H1 (cell line): ENCODE results near the gene PTPN3. TPM values are rescaled to one million over a fixed set of nuclear protein-coding genes. Genes with fewer than 3 reads are reported as not detected.

Source experiments
- CTCF ChIA-PET: fragments of 300-600 bp; sonication (Branson Sonifier 250); formaldehyde crosslinking; loops from one replicate; lab custom pipeline; 2021; ENCODE audit not compliant: partially characterized antibody; lab: Charles Lee
- POLR2A ChIA-PET: fragments of 300-600 bp; sonication (Branson Sonifier 250); formaldehyde crosslinking; loops from one replicate; lab custom pipeline; 2021; ENCODE audit warnings: inconsistent platforms; ENCODE audit not compliant: partially characterized antibody; lab: Charles Lee
- DNase-seq, 2 experiments: peaks; one replicate each; pipeline versions ENCODE4 v3.0.0 to v3.0.0-alpha.2; 2010 to 2022; ENCODE audit warnings: low spot score in 2 of 2, low read depth in 1 of 2, mixed read lengths in 1 of 2
- FAIRE-seq: peaks from 2 replicates; lab custom pipeline; 2011; peaks lifted over from hg19 to GRCh38; lab: Jason Lieb, UNC
- H2AFZ ChIP-seq: 2 replicates; pipeline ENCODE4 v1.8.1; 2012; ENCODE audit warnings: low read length, inconsistent platforms
- H2AK5ac ChIP-seq: 2 replicates; pipeline ENCODE4 v1.6.1; 2013; ENCODE audit warnings: low read depth, low read length
- H2BK120ac ChIP-seq: replicated peaks from 2 replicates; pipeline ENCODE3; 2013; ENCODE audit warnings: low read depth, low read length, inconsistent platforms
- H2BK12ac ChIP-seq: 2 replicates; pipeline ENCODE4 v1.6.1; 2013; ENCODE audit warnings: low read depth, low read length
- H2BK15ac ChIP-seq: 2 replicates; pipeline ENCODE4 v1.6.1; 2013; ENCODE audit warnings: low read length
- H2BK20ac ChIP-seq: 2 replicates; pipeline ENCODE4 v1.6.1; 2013; ENCODE audit warnings: low read length
- H2BK5ac ChIP-seq: 2 replicates; pipeline ENCODE4 v1.6.1; 2013; ENCODE audit warnings: low read depth, low read length
- H3K14ac ChIP-seq: 2 replicates; pipeline ENCODE4 v1.6.1; 2013; ENCODE audit warnings: inconsistent platforms; ENCODE audit not compliant: insufficient read length
- H3K18ac ChIP-seq: 2 replicates; pipeline ENCODE4 v1.6.1; 2013; ENCODE audit warnings: low read length; ENCODE audit errors: extremely low read depth
- H3K23ac ChIP-seq: 2 replicates; pipeline ENCODE4 v1.6.1; 2013; ENCODE audit warnings: inconsistent platforms; ENCODE audit not compliant: insufficient read length
- H3K23me2 ChIP-seq: 2 replicates; pipeline ENCODE4 v1.6.1; 2013; ENCODE audit warnings: low read depth, low read length
- H3K27ac ChIP-seq: 2 replicates; pipeline ENCODE4 v1.6.1; 2011; ENCODE audit warnings: low read depth, low read length, inconsistent platforms
- H3K27me3 ChIP-seq, 4 experiments: replicated peaks in 1 of 4; 1 replicate in 1 of 4; 2 replicates in 3 of 4; pipeline versions ENCODE4 v1.6.1 to v1.8.1; 2011 to 2013; ENCODE audit warnings: low read length in 3 of 4, mild to moderate bottlenecking in 3 of 4, inconsistent platforms in 2 of 4, mixed read lengths in 2 of 4, moderate library complexity in 1 of 4; ENCODE audit not compliant: control insufficient read depth in 3 of 4, insufficient read depth in 3 of 4; ENCODE audit errors: extremely low read depth in 1 of 4
- H3K36me3 ChIP-seq, 4 experiments: 2 replicates each; pipeline versions ENCODE4 v1.6.1 to v1.8.1; 2011 to 2013; ENCODE audit warnings: mild to moderate bottlenecking in 4 of 4, low read length in 3 of 4, moderate library complexity in 2 of 4, control low read depth in 1 of 4, inconsistent platforms in 1 of 4; ENCODE audit not compliant: insufficient read depth in 4 of 4, control insufficient read depth in 2 of 4
- H3K4ac ChIP-seq: replicated peaks from 2 replicates; pipeline ENCODE3; 2013; ENCODE audit warnings: low read length, low read depth, mixed read lengths, inconsistent platforms; ENCODE audit not compliant: insufficient read length
- H3K4me1 ChIP-seq, 4 experiments: replicated peaks in 1 of 4; 1 replicate in 1 of 4; 2 replicates in 3 of 4; pipeline versions ENCODE4 v1.6.1 to v1.8.1; 2011 to 2013; ENCODE audit warnings: low read length in 3 of 4, inconsistent platforms in 2 of 4, mixed read lengths in 1 of 4; ENCODE audit not compliant: insufficient read depth in 4 of 4, control insufficient read depth in 3 of 4
- H3K4me2 ChIP-seq, 2 experiments: 2 replicates each; pipeline versions ENCODE4 v1.6.1 to v1.8.1; 2011 to 2013; ENCODE audit warnings: low read depth in 2 of 2, low read length in 2 of 2, control low read depth in 1 of 2, inconsistent platforms in 1 of 2, mild to moderate bottlenecking in 1 of 2; ENCODE audit not compliant: insufficient read depth in 1 of 2
- H3K4me3 ChIP-seq, 4 experiments: fragments of 200-600, 300-600 bp in 1 of 4; sonication (generic), shearing (Covaris generic), sonication (Bioruptor Twin) in 1 of 4; 2 replicates each; pipeline versions ENCODE4 v1.5.1 to v1.8.1; 2011 to 2016; ENCODE audit warnings: low read length in 4 of 4, low read depth in 3 of 4, control low read depth in 2 of 4, inconsistent platforms in 2 of 4, mild to moderate bottlenecking in 2 of 4, mixed read lengths in 1 of 4, moderate library complexity in 1 of 4; ENCODE audit not compliant: insufficient read depth in 2 of 4; ENCODE audit errors: extremely low read depth in 1 of 4
- H3K56ac ChIP-seq: replicated peaks from 2 replicates; pipeline ENCODE3; 2013; ENCODE audit warnings: low read depth, mild to moderate bottlenecking, mixed read lengths, low read length, inconsistent platforms; ENCODE audit not compliant: insufficient read length
- H3K79me1 ChIP-seq: 2 replicates; pipeline ENCODE4 v1.6.1; 2013; ENCODE audit warnings: low read depth, low read length, control low read depth
- H3K79me2 ChIP-seq, 2 experiments: 2 replicates each; pipeline versions ENCODE4 v1.6.1 to v1.8.1; 2012 to 2013; ENCODE audit warnings: low read length in 2 of 2, mild to moderate bottlenecking in 2 of 2, inconsistent platforms in 1 of 2; ENCODE audit not compliant: insufficient read depth in 2 of 2, control insufficient read depth in 1 of 2
- H3K9ac ChIP-seq, 4 experiments: replicated peaks in 1 of 4; 1 replicate in 1 of 4; 2 replicates in 3 of 4; pipeline versions ENCODE4 v1.6.1 to v1.8.1; 2011 to 2013; ENCODE audit warnings: low read depth in 3 of 4, low read length in 3 of 4, control low read depth in 2 of 4, mild to moderate bottlenecking in 2 of 4, moderate library complexity in 2 of 4, inconsistent platforms in 1 of 4; ENCODE audit errors: extremely low read depth in 1 of 4
- H3K9me3 ChIP-seq, 2 experiments: 2 replicates each; pipeline versions ENCODE4 v1.6.1 to v1.8.1; 2012 to 2013; ENCODE audit warnings: mild to moderate bottlenecking in 2 of 2, moderate library complexity in 2 of 2, control low read depth in 1 of 2, inconsistent platforms in 1 of 2, low read depth in 1 of 2, low read length in 1 of 2, mixed read lengths in 1 of 2; ENCODE audit not compliant: insufficient read depth in 2 of 2
- H4K20me1 ChIP-seq, 2 experiments: replicated peaks in 1 of 2; 2 replicates each; pipeline versions ENCODE3 to v1.8.1; 2011 to 2013; ENCODE audit warnings: inconsistent platforms in 2 of 2, low read length in 2 of 2, mild to moderate bottlenecking in 1 of 2; ENCODE audit not compliant: insufficient read depth in 2 of 2, control insufficient read depth in 1 of 2
- H4K5ac ChIP-seq: 2 replicates; pipeline ENCODE4 v1.6.1; 2013; ENCODE audit warnings: low read length, low read depth, mixed read lengths, inconsistent platforms; ENCODE audit not compliant: insufficient read length
- H4K8ac ChIP-seq: 2 replicates; pipeline ENCODE4 v1.8.0; 2013; ENCODE audit warnings: mild to moderate bottlenecking, moderate library complexity, low read length, inconsistent platforms; ENCODE audit not compliant: insufficient read depth; ENCODE audit errors: extremely low read depth
- H4K91ac ChIP-seq: replicated peaks from 2 replicates; pipeline ENCODE3; 2013; ENCODE audit warnings: low read length, mixed read lengths, inconsistent platforms; ENCODE audit not compliant: insufficient read length
- BCL11A ChIP-seq, 2 experiments: IDR thresholded peaks; one replicate each; pipeline ENCODE4 v1.6.1; 2011; ENCODE audit warnings: low read depth in 2 of 2, low read length in 2 of 2, mild to moderate bottlenecking in 2 of 2
- EZH2 ChIP-seq: fragments of 200-600 bp; sonication (generic); IDR thresholded peaks from 2 replicates; pipeline ENCODE4 v1.7.1; 2012; ENCODE audit warnings: low read depth, mild to moderate bottlenecking, moderate library complexity, low read length, inconsistent platforms; ENCODE audit not compliant: severe bottlenecking
- GTF2F1 ChIP-seq: IDR thresholded peaks from 2 replicates; pipeline ENCODE4 v1.6.1; 2012; ENCODE audit warnings: low read depth, low read length, improper control_type of control experiment, borderline replicate concordance
- NANOG ChIP-seq: IDR thresholded peaks from 2 replicates; pipeline ENCODE4 v1.6.1; 2011; ENCODE audit warnings: low read length, low read depth, mild to moderate bottlenecking, inconsistent platforms; ENCODE audit not compliant: insufficient read depth, poor library complexity, severe bottlenecking
- PHF8 ChIP-seq: fragments of 200-600 bp; sonication (generic); conservative IDR thresholded peaks from 2 replicates; pipeline ENCODE4 v1.7.1; 2012; ENCODE audit warnings: low read depth, mild to moderate bottlenecking, inconsistent platforms, low read length, moderate library complexity
- POLR2AphosphoS5 ChIP-seq: IDR thresholded peaks from 2 replicates; pipeline ENCODE4 v1.6.1; 2011; ENCODE audit warnings: low read depth, low read length
- RNF2 ChIP-seq: fragments of 200-900, 300-1000 bp; sonication (generic); IDR thresholded peaks from 2 replicates; pipeline ENCODE4 v1.7.1; 2016; ENCODE audit warnings: borderline replicate concordance, low read depth, mild to moderate bottlenecking, antibody characterized with exemption, low read length; ENCODE audit not compliant: poor library complexity, severe bottlenecking; ENCODE audit errors: missing control alignments
- RXRA ChIP-seq: IDR thresholded peaks from 2 replicates; pipeline ENCODE4 v1.6.1; 2011; ENCODE audit warnings: low read depth, mild to moderate bottlenecking, low read length, moderate library complexity; ENCODE audit not compliant: insufficient read depth
- YY1 ChIP-seq: IDR thresholded peaks from 2 replicates; pipeline ENCODE4 v1.6.1; 2011; ENCODE audit warnings: low read depth, mild to moderate bottlenecking, low read length
- polyA plus RNA-seq, 7 experiments: library from polyadenylated mRNA; depleted of rRNA in 3 of 7; stranded (reverse) in 5 of 7; unstranded in 2 of 7; fragments of >200 nt in 5 of 7; fragments of 200-250 nt in 2 of 7; gene quantifications; 1 replicate in 5 of 7; 2 replicates in 1 of 7; 4 replicates in 1 of 7; pipeline versions ENCODE4 v1.2.1 to v1.2.3, GENCODE V29; 2011 to 2013; ENCODE audit warnings: missing spikeins in 2 of 7, mixed read lengths in 2 of 7
- total RNA-seq: library from RNA; stranded (reverse); fragmentation: NEBNext Ultra II Directional; extraction: Animal tissue kit (Norgen Biotek cat#: 25700); gene quantifications from 2 replicates; pipeline ENCODE4 v1.2.1, GENCODE V29; 2021
- TF ChIP-seq, protein P1 (sequence below): IDR thresholded peaks from 2 replicates; pipeline ENCODE4 v1.6.1; 2011; ENCODE audit warnings: low read depth, mild to moderate bottlenecking, low read length; ENCODE audit not compliant: insufficient read depth
- TF ChIP-seq, protein P2 (sequence below), 3 experiments: IDR thresholded peaks; 1 replicate in 2 of 3; 2 replicates in 1 of 3; pipeline versions ENCODE4 v1.5.1 to v1.6.1; 2011; ENCODE audit warnings: low read length in 3 of 3, mild to moderate bottlenecking in 3 of 3, inconsistent platforms in 2 of 3, low read depth in 1 of 3, moderate library complexity in 1 of 3; ENCODE audit not compliant: insufficient read depth in 1 of 3; ENCODE audit errors: control extremely low read depth in 1 of 3

PTPN3 gene
- total and polyA plus RNA-seq, 2 of the 8 experiments (the other 6 are each of a cell fraction or from before 2014, with no cell fraction given): 2.9 to 3.7 TPM

- POLR2A ChIA-PET: interaction anchor here (1.0 kb wide), 1 partner anchor 19 kb away, joined by 3 read pairs; no protein-coding TSS in a partner anchor
- no peak overlapping the region for H2AFZ ChIP-seq
- no peaks in the 10 kb centered on the region for H4K20me1 ChIP-seq
- no peak overlapping the region for H3K4me2 ChIP-seq
- no peak overlapping the region for H3K27ac ChIP-seq
- no peak overlapping the region for H3K23ac ChIP-seq
- no peak overlapping the region for H3K18ac ChIP-seq
- H3K23me2 ChIP-seq: no peaks in the 10 kb centered on the region
- CTCF ChIA-PET: interaction anchor here (1.3 to 1.9 kb wide), 4 partner anchors 13 to 31 kb away, joined by 3 to 9 read pairs (median 6); no protein-coding TSS in a partner anchor
- H2AK5ac ChIP-seq: no peak overlapping the region
- H3K14ac ChIP-seq: no peak overlapping the region
- H3K9me3 ChIP-seq: no peaks in the 10 kb centered on the region
- H3K9ac ChIP-seq: no peak overlapping the region
- H2BK5ac ChIP-seq: no peak overlapping the region
- H2BK15ac ChIP-seq: no peak overlapping the region
- no peak overlapping the region for H4K5ac ChIP-seq
- no peak for DNase-seq
- H3K4ac ChIP-seq: no peak overlapping the region
- H2BK12ac ChIP-seq: no peak overlapping the region
- no peak for FAIRE-seq
- H3K4me3 ChIP-seq: no peak overlapping the region
- no peak overlapping the region for H4K8ac ChIP-seq
- H2BK20ac ChIP-seq: no peak overlapping the region
- H3K79me1 ChIP-seq: no peaks in the 10 kb centered on the region
- no peaks in the 10 kb centered on the region for H3K27me3 ChIP-seq
- H3K4me1 ChIP-seq: no peaks in the 10 kb centered on the region
- no peaks in the 10 kb centered on the region; a peak in 2 of 8 replicates for H3K36me3 ChIP-seq
- H3K79me2 ChIP-seq: no peaks in the 10 kb centered on the region
- H4K91ac ChIP-seq: no peak overlapping the region
- H3K56ac ChIP-seq: no peak overlapping the region
- no peak overlapping the region for H2BK120ac ChIP-seq
- no peak for TF ChIP-seq EZH2
- TF ChIP-seq BCL11A (IDR thresholded peaks at IDR 0.05; ENCODE audit: low read depth in 2 of 2, low read length in 2 of 2): no peak
- TF ChIP-seq POLR2AphosphoS5: no peak
- TF ChIP-seq RXRA: no peak
- TF ChIP-seq GTF2F1: no peak
- TF ChIP-seq YY1: no peak
- TF ChIP-seq NANOG: no peak
- TF ChIP-seq RNF2: no peak
- TF ChIP-seq, protein P1, sequence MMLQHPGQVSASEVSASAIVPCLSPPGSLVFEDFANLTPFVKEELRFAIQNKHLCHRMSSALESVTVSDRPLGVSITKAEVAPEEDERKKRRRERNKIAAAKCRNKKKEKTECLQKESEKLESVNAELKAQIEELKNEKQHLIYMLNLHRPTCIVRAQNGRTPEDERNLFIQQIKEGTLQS: no peak
- TF ChIP-seq, protein P2, sequence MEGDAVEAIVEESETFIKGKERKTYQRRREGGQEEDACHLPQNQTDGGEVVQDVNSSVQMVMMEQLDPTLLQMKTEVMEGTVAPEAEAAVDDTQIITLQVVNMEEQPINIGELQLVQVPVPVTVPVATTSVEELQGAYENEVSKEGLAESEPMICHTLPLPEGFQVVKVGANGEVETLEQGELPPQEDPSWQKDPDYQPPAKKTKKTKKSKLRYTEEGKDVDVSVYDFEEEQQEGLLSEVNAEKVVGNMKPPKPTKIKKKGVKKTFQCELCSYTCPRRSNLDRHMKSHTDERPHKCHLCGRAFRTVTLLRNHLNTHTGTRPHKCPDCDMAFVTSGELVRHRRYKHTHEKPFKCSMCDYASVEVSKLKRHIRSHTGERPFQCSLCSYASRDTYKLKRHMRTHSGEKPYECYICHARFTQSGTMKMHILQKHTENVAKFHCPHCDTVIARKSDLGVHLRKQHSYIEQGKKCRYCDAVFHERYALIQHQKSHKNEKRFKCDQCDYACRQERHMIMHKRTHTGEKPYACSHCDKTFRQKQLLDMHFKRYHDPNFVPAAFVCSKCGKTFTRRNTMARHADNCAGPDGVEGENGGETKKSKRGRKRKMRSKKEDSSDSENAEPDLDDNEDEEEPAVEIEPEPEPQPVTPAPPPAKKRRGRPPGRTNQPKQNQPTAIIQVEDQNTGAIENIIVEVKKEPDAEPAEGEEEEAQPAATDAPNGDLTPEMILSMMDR (IDR thresholded peaks at IDR 0.05; ENCODE audit: control extremely low read depth in 1 of 3, insufficient read depth in 1 of 3, low read depth in 1 of 3, low read length in 3 of 3): no peak
- no peak for TF ChIP-seq PHF8
Measured at GRCh38 chr9:109424618-109425017, 73.5 kb downstream of the PTPN3 start.
